CD4-positive, alpha-beta T cell (primary cell): Measurements from ENCODE around the gene RAMACL. TPM values are rescaled to one million over a fixed set of nuclear protein-coding genes. Genes with fewer than 3 reads are reported as not detected.
A peak's percentile ranks its signal among the peaks of the same experiment; 100 is the strongest.

ENCODE experiments used
- ATAC-seq: fragments of 200-7000 bp; cut with Tn5 transposase; one replicate; pipeline ENCODE4 v1.10.0; 2022; ENCODE audit warnings: mild to moderate bottlenecking; ENCODE audit not compliant: poor library complexity
- CTCF ChIA-PET: fragments of 350-600 bp; sonication (Branson Sonifier 250); formaldehyde crosslinking; loops from one replicate; lab custom pipeline; 2021; ENCODE audit warnings: antibody characterized with exemption, inconsistent platforms; lab: Charles Lee
- POLR2A ChIA-PET: fragments of 350-600 bp; sonication (Branson Sonifier 250); formaldehyde crosslinking; loops from one replicate; lab custom pipeline; 2021; ENCODE audit warnings: antibody characterized with exemption, inconsistent platforms; lab: Charles Lee
- DNase-seq, 14 experiments: peaks; one replicate each; pipeline ENCODE4 v3.0.0-alpha.2; 2013 to 2020; ENCODE audit warnings: mixed read lengths in 2 of 14
- H3K27ac ChIP-seq, 2 donors: one replicate each; pipeline versions ENCODE4 v1.5.1 to v1.7.0; 2013; ENCODE audit warnings: low read length in 2 of 2, low read depth in 1 of 2, mild to moderate bottlenecking in 1 of 2
- H3K27me3 ChIP-seq, 2 experiments: 1 replicate in 1 of 2; 2 replicates in 1 of 2; pipeline versions ENCODE4 v1.6.1 to v1.7.0; 2013; ENCODE audit warnings: low read length in 2 of 2, control low read depth in 1 of 2, mild to moderate bottlenecking in 1 of 2, moderate library complexity in 1 of 2; ENCODE audit not compliant: insufficient read depth in 2 of 2, control insufficient read depth in 1 of 2
- H3K36me3 ChIP-seq: one replicate; pipeline ENCODE4 v1.6.1; 2013; ENCODE audit warnings: low read length, control low read depth; ENCODE audit not compliant: insufficient read depth
- H3K4me1 ChIP-seq: one replicate; pipeline ENCODE4 v1.6.1; 2013; ENCODE audit warnings: low read length, control low read depth; ENCODE audit not compliant: insufficient read depth
- H3K4me3 ChIP-seq: one replicate; pipeline ENCODE4 v1.5.1; 2013; ENCODE audit warnings: mild to moderate bottlenecking, low read length, moderate library complexity
- H3K9me3 ChIP-seq, 2 experiments: 1 replicate in 1 of 2; 2 replicates in 1 of 2; pipeline versions ENCODE4 v1.6.1 to v1.7.0; 2013; ENCODE audit warnings: low read length in 2 of 2, mild to moderate bottlenecking in 2 of 2, control low read depth in 1 of 2, moderate library complexity in 1 of 2; ENCODE audit not compliant: control insufficient read depth in 1 of 2, insufficient read depth in 1 of 2
- H3K27ac Mint-ChIP-seq: one replicate; pipeline ENCODE4 v1.8.0; 2020; ENCODE audit warnings: mixed read lengths
- H3K27me3 Mint-ChIP-seq: one replicate; pipeline ENCODE4 v1.8.0; 2021; ENCODE audit warnings: mixed read lengths
- H3K36me3 Mint-ChIP-seq: one replicate; pipeline ENCODE4 v1.8.0; 2021; ENCODE audit warnings: low read depth, mixed read lengths
- H3K4me1 Mint-ChIP-seq: one replicate; pipeline ENCODE4 v1.8.0; 2021; ENCODE audit warnings: low read depth, mixed read lengths
- H3K4me3 Mint-ChIP-seq: one replicate; pipeline ENCODE4 v1.8.0; 2020; ENCODE audit warnings: mild to moderate bottlenecking, mixed read lengths
- H3K9me3 Mint-ChIP-seq: one replicate; pipeline ENCODE4 v1.8.0; 2020; ENCODE audit warnings: mixed read lengths
- intact Hi-C, 2 experiments: fragments of 100-400 bp; cut with DNase I in 1 of 2; cut with micrococcal nuclease in 1 of 2; formaldehyde crosslinking; loops; one replicate each; pipeline versions ENCODE4 v1.15.1 to v1.9.0; 2023 to 2025; cut with DNase I, micrococcal nuclease
- total RNA-seq, 174 experiments: library from RNA in 2 of 174; stranded (reverse) in 2 of 174; gene quantifications; one replicate each; pipeline ENCODE4 v1.2.3 and lab custom pipeline; 2021 to 2026
- TF ChIP-seq, protein P1 (sequence below): fragments of 200-600 bp; IDR thresholded peaks from one replicate; pipeline ENCODE4 v1.8.0; 2022; ENCODE audit warnings: antibody characterized with exemption, mild to moderate bottlenecking

The RAMACL gene
- total RNA-seq, 2 experiments from 2014 or later = 0.52 to 0.75 TPM

DNA sequence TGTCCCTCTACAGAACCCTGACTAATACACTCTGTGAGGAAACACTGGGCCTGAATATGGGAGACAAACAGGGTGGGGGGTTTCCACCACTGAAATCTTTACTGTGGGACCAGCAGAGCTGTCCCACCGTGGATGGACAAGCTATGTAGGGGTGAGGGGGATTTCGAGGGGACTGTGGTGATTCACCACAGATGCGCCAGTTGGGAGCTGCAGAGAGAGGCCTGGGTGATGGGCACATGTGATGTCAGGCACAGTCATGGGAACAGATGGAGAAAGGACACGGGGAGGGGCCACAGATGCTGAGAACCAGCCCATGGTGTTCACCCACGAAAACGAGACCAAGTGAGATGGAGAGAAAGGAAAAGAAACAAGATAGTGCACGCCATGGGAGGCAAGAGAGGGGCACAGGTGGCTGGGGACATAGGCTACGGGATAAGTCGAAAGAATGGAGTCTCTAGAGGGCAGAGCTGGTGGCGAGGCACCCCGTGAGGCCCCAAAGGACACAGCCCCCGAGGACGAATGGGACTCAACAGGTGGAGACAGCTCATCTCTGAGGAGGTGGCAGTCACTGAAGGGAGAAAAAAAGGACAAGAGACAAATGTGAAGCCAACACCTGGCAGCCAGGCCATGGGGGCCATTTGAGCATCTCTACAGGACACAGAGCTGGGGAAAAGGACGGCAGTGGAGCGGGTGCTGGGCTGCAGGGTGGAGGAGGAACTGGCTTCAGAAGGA lies 10.5 kb upstream of the RAMACL start:
- H3K4me1 ChIP-seq = no peaks in the 10 kb centered on the region
- H3K36me3 ChIP-seq = no peaks in the 10 kb centered on the region
- H3K27me3 ChIP-seq = no peaks in the 10 kb centered on the region
- no peaks in the 10 kb centered on the region for H3K9me3 ChIP-seq
- DNase-seq = peak in 1 of 14 experiments; percentile 31
- POLR2A ChIA-PET = no interaction called here
- CTCF ChIA-PET = no interaction called here
- Mint-ChIP-seq H3K27ac (no peak overlapping the region), H3K36me3 (no peaks in the 10 kb centered on the region), H3K4me3 (no peak overlapping the region), H3K4me1 (no peaks in the 10 kb centered on the region), H3K27me3 (no peaks in the 10 kb centered on the region), H3K9me3 (no peaks in the 10 kb centered on the region)
- TF ChIP-seq, protein P1, sequence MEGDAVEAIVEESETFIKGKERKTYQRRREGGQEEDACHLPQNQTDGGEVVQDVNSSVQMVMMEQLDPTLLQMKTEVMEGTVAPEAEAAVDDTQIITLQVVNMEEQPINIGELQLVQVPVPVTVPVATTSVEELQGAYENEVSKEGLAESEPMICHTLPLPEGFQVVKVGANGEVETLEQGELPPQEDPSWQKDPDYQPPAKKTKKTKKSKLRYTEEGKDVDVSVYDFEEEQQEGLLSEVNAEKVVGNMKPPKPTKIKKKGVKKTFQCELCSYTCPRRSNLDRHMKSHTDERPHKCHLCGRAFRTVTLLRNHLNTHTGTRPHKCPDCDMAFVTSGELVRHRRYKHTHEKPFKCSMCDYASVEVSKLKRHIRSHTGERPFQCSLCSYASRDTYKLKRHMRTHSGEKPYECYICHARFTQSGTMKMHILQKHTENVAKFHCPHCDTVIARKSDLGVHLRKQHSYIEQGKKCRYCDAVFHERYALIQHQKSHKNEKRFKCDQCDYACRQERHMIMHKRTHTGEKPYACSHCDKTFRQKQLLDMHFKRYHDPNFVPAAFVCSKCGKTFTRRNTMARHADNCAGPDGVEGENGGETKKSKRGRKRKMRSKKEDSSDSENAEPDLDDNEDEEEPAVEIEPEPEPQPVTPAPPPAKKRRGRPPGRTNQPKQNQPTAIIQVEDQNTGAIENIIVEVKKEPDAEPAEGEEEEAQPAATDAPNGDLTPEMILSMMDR = no peak
- H3K27ac ChIP-seq = no peak overlapping the region
- intact Hi-C loops = no loop called here
- no peak for ATAC-seq
- H3K4me3 ChIP-seq = no peak overlapping the region

DNA sequence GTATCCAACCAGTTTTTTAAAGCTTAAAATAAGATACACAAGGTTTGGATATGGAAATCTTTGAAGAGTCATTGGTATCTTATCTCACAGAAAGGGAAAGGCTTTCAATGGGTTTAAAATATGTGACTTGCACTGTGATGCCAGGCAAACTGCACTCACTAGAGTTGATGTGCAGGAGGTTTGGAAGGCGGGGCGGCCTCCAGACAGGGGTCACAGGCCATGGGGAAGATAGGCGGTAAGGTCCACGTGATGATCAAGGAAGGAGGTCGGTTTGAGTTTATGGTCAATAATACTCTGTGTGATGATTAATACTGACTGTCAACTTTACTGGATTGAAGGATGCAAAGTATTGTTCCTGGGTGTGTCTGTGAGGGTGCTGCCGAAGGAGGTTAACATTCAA lies 9.5 kb upstream of the RAMACL start:
- Histone ChIP-seq H3K4me3 (no peak overlapping the region), H3K27ac (no peak overlapping the region), H3K4me1 (no peaks in the 10 kb centered on the region), H3K27me3 (no peaks in the 10 kb centered on the region), H3K36me3 (no peaks in the 10 kb centered on the region), H3K9me3 (no peaks in the 10 kb centered on the region)
- H3K27me3 Mint-ChIP-seq = no peaks in the 10 kb centered on the region
- intact Hi-C loops = no loop called here
- no peak overlapping the region for H3K27ac Mint-ChIP-seq
- TF ChIP-seq, protein P1 = no peak
- H3K4me3 Mint-ChIP-seq = no peak overlapping the region
- H3K9me3 Mint-ChIP-seq = no peaks in the 10 kb centered on the region
- H3K36me3 Mint-ChIP-seq = no peaks in the 10 kb centered on the region
- ChIA-PET CTCF (no interaction called here), POLR2A (no interaction called here)
- H3K4me1 Mint-ChIP-seq = no peaks in the 10 kb centered on the region
- DNase-seq (no peak), ATAC-seq (no peak)

DNA sequence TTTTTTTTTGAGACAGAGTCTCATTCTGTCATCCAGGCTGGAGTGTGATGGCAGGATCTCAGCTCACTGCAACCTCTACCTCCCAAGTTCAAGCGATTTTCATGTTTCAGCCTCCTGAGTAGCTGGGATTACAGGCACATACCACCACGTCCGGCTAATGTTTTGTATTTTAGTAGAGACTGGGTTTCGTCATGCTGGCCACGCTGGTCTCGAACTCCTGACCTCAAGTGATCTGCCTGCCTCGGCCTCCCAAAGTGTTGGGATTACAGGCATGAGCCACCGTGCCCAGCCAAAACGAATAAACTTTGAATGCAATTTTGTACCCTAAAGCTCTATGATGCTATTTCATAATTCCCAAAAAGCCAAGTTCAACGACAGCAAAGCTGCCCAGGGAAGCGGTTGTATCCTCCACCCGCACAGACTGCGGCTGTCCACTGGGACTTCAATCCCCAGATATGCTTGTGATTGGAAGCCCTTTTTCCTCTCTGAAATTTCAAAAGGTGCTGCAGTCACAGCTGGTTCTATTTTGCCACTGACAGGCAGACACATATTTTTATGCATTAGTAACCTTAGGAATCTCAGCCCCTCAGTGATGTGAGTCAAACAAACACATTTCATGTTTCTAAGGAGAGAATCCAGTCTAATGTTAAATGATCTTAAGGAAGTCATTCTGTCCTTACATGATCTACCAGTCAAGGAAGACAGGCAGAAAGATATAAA lies 8.7 kb upstream of the RAMACL start:
- Mint-ChIP-seq H3K27me3 (no peaks in the 10 kb centered on the region), H3K36me3 (no peaks in the 10 kb centered on the region), H3K27ac (no peak overlapping the region), H3K9me3 (no peaks in the 10 kb centered on the region), H3K4me3 (no peak overlapping the region), H3K4me1 (no peaks in the 10 kb centered on the region)
- intact Hi-C loops = no loop called here
- no peaks in the 10 kb centered on the region for H3K36me3 ChIP-seq
- ChIA-PET CTCF (no interaction called here), POLR2A (no interaction called here)
- no peaks in the 10 kb centered on the region for H3K9me3 ChIP-seq
- no peaks in the 10 kb centered on the region for H3K27me3 ChIP-seq
- TF ChIP-seq, protein P1 = no peak
- no peak overlapping the region for H3K4me3 ChIP-seq
- no peak for DNase-seq
- no peaks in the 10 kb centered on the region for H3K4me1 ChIP-seq
- no peak for ATAC-seq
- H3K27ac ChIP-seq = no peak overlapping the region
